Kidney glomerular epithelial cell (primary cell): Measurements from ENCODE around the gene CENPV.
A peak's percentile ranks its signal among the peaks of the same experiment; 100 is the strongest.

Experiments used
- DNase-seq: peaks from one replicate; lab custom pipeline; 2025; lab: John Stamatoyannopoulos, UW

CENPV gene

DNA sequence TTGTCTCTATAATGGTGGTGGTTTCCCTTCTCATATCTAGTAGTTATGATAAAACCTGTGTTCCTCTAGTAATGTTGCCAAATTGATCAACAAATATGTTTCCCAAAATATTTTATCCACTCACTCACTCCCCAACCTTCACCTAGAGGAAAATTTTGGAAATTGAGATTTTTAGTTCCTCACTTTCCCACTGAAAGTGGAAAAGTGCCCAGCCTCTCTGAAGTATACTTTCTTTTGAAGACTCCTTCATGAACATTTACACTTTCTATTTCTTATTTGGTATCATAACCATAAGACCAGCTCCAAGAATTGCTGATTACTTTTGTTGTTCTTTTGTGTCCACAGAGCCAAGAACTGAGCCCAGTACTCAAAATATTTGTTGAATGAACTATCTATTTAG lies 5.1 kb upstream of the CENPV start:
- DNase-seq, result no peak

GRCh38 chr17:16354585-16354984 lies 1.3 kb upstream of the CENPV start:
- DNase-seq, result no peak

GRCh38 chr17:16352667-16353316 lies 477 bp downstream of the CENPV start:
- no peak for DNase-seq

GRCh38 chr17:16352303-16352666 lies 984 bp downstream of the CENPV start:
- DNase-seq, result no peak

DNA sequence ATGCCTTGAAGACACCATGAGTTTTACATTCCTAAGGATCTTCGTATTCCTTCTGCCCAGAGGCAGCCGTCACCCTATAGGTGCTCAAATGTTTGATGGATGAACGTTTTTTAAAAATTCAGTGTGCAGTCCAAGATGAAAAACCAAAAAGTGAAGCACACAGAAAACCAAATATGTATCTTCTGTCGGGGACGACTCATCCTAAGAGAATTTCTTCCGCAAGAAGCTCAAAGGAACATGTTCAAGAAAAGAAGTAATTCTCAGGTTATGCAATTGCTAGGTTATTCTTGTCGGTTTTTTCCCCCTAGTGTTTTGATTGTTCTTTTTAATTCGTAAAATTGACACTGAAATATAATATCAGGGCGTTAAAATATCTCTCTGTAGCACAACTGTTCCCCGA lies 1.4 kb downstream of the CENPV start:
- no peak for DNase-seq

DNA sequence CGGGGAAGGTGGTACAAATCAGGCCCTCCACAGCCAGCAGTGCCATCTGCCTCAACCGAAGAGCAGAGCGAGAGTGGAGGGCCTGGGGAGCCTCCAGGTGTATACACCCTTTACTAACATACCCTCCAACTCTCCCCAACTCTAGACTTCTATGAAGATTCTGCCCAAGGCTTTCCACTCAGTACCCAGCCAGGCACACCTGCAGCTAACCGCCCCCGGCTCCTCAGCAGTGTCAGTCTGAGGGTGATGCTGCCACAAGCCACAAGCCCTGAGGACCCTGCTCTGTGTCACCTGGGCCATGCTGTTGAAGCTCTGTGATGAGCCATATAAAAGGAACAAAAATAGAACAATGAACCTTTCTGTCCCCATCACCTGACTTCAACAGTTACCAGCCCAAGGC lies 3.8 kb downstream of the CENPV start:
- DNase-seq, result no peak

DNA sequence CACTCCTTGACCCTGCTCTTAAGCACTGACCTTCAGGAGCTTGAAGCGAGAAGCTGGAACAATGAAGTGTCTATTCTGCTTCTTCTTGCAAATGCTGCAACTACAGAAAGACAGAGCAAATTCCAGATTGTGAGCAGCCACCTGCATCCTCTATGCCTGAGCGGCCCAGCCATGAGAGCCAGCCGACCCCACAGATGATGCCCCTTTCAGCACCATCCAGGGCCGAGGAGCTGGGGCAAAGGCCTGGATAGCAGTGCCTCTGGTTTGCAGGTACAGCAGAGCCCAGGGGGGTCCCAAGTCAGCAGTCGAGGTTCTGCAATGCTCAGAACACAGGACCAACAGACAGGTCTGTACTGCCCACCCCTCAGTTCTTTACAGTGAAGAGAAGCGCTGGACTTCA lies 4.7 kb downstream of the CENPV start:
- no peak for DNase-seq

- DNase-seq, result no peak
Measured at GRCh38 chr17:16346721-16347271, 6.5 kb downstream of the CENPV start.

GRCh38 chr17:16345565-16345964 lies 7.7 kb downstream of the CENPV start:
- no peak for DNase-seq

- DNase-seq, result no peak
Measured at GRCh38 chr17:16343569-16343968, 9.7 kb downstream of the CENPV start.

DNA sequence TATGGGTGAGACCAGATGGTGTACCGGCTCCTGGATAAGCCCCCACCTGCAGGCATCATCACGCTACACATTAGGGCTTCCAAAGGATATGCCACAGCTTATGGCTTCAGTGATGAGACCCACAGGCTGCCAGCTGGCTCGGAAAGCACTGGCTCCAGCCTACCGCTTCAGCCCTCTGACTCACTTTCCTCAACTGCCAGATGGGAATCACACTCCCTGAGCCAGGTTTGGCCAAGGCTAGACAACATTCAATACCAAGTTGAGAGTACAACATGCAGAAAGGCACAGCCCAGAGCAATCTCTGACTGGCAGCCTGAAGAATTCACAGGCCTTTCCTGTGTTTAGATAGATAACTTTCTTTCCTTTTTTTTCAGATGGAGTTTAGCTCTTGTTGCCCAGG lies 10.3 kb downstream of the CENPV start:
- no peak for DNase-seq

GRCh38 chr17:16339959-16340358 lies 13.3 kb downstream of the CENPV start:
- no peak for DNase-seq

GRCh38 chr17:16339402-16339801 lies 13.9 kb downstream of the CENPV start:
- no peak for DNase-seq

GRCh38 chr17:16338391-16338790 lies 14.9 kb downstream of the CENPV start:
- no peak for DNase-seq

DNA sequence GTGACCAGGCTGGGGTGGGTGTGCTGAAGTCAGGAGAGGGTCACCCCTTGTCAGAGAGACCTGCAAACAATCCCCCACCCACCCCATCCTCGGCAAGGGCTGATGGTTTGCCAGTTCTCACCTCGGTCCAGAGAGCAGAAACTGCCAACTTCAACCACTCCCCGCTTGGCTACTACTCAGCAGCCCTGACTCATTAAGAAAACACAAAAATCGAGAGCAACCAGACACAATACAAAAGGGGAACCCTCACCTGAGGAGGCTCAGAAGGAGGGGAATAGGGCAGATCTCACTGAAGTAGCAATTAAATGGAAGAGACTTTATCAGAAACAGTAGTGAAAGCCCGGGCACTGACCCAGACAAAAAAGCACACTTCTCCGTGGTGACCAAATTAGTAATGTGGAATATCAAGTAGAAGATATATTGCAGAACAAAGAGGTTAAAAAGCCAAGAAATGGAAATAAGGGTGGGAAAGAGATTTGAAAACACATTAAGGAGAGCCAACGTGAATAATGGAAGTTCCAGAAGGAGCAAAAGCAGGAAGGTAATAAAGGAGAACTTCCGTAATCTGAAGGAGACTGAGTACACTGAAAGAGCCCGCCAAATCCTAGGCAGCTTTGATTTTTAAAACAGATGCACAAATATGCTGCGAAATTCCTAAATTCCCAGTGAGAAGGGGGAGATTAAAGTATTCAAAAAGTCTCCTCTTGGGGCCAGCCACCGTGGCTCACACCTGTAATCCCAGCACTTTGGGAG lies 23.6 kb downstream of the CENPV start:
- DNase-seq, result peak; percentile 71

- no peak for DNase-seq
Measured at GRCh38 chr17:16328997-16329396, 24.3 kb downstream of the CENPV start.

DNA sequence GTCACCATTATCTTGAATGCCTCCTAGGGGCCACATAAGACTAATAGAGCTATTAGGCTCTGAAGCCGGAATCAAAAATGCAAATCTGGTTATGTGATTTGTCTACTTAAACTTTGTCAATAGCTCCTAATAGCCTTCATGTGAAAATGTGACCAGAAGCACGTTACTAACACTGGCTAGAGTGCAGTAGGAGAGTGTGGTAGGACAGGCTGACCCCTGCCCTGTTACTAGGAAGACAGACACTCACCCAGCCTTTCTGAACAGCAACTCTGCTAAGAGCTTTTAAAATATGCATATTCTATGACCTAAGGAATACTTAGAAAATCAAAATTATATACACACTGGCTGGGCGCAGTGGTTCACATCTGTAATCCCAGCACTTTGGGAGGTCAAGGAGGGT lies 26.3 kb downstream of the CENPV start:
- no peak for DNase-seq

- DNase-seq, result no peak
Measured at GRCh38 chr17:16325964-16326363, 27.3 kb downstream of the CENPV start.

DNA sequence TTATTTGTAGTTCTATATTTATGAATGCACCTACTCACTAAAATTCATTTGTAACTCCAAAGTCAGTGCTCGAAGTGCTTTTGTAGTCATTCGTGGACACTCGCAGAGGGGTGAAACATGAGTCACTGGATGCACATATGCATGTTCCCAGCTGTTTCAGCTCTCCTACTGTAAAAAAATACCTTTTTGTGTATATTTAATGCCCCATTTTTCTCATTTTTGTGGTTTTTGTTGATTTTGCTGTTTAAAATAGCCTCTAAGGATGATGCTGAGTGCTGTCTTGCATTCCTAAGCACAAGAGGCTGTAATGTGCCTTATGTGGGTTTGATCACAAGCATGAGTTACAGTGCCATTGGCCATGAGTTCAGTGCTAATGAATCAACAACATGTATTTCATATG lies 30.6 kb downstream of the CENPV start:
- no peak for DNase-seq

- no peak for DNase-seq
Measured at GRCh38 chr17:16319969-16320368, 33.3 kb downstream of the CENPV start.

GRCh38 chr17:16314859-16315258 lies 38.4 kb downstream of the CENPV start:
- no peak for DNase-seq

- no peak for DNase-seq
Measured at GRCh38 chr17:16314189-16314588, 39.1 kb downstream of the CENPV start.
